Tibial nerve (tissue), 4 donors: ENCODE measurements around the gene QSER1. TPM values are rescaled to one million over a fixed set of nuclear protein-coding genes. Genes with fewer than 3 reads are reported as not detected.
A peak's percentile ranks its signal among the peaks of the same experiment; 100 is the strongest.

Experiments used
- DNase-seq, 2 donors: peaks; one replicate each; pipeline ENCODE4 v3.0.0-alpha.2; 2019; ENCODE audit warnings: low spot score in 2 of 2
- H3K27ac ChIP-seq, 4 donors: fragments of 200-600 bp; sonication (generic) in 3 of 4; one replicate each; pipeline ENCODE4 v1.5.1; 2017 to 2019; ENCODE audit warnings: mild to moderate bottlenecking in 1 of 4
- H3K27me3 ChIP-seq, 2 donors: fragments of 200-600 bp; sonication (generic) in 1 of 2; one replicate each; pipeline versions ENCODE4 v1.5.1 to v1.6.0; 2017 to 2019
- H3K36me3 ChIP-seq, 3 donors: fragments of 200-600 bp; sonication (generic); one replicate each; pipeline ENCODE4 v1.5.1; 2018 to 2019
- H3K4me1 ChIP-seq, 4 donors: fragments of 200-600 bp; sonication (generic) in 3 of 4; one replicate each; pipeline ENCODE4 v1.5.1; 2017 to 2019
- H3K4me3 ChIP-seq, 4 donors: fragments of 200-600 bp; sonication (generic) in 3 of 4; one replicate each; pipeline ENCODE4 v1.5.1; 2017 to 2019; ENCODE audit warnings: mild to moderate bottlenecking in 1 of 4, moderate library complexity in 1 of 4
- H3K9me3 ChIP-seq, 4 donors: fragments of 200-600 bp; sonication (generic) in 3 of 4; one replicate each; pipeline ENCODE4 v1.5.1; 2017 to 2019
- EP300 ChIP-seq, 2 donors: sonication (generic); formaldehyde crosslinking; IDR thresholded peaks; one replicate each; pipeline ENCODE4 v1.6.1; 2017; ENCODE audit warnings: antibody characterized with exemption in 2 of 2, mild to moderate bottlenecking in 1 of 2
- POLR2A ChIP-seq, 2 donors: fragments of 450-650 bp; IDR thresholded peaks; one replicate each; pipeline ENCODE4 v1.6.1; 2017; ENCODE audit warnings: antibody characterized with exemption in 2 of 2, mild to moderate bottlenecking in 2 of 2, moderate library complexity in 2 of 2
- WGBS, 2 donors: methylation state at CpG; one replicate each; pipeline ENCODE4 v1.1.5; 2018; 5-methylcytosine and 5-hydroxymethylcytosine counted together
- total RNA-seq, 4 donors: library from RNA; depleted of rRNA; stranded (reverse); fragments of >200 nt; gene quantifications; one replicate each; pipeline ENCODE4 v1.1.0, GENCODE V29; 2016
- TF ChIP-seq, protein P1 (sequence below), 5 experiments: fragments of 200-600 bp in 3 of 5; fragments of 450-650 bp in 2 of 5; sonication (generic) in 3 of 5; IDR thresholded peaks; one replicate each; pipeline ENCODE4 v1.5.1; 2016 to 2019; ENCODE audit warnings: antibody characterized with exemption in 5 of 5, mild to moderate bottlenecking in 3 of 5, moderate library complexity in 2 of 5

QSER1 gene
- total RNA-seq, result 10 to 100 TPM; 35.1 to 45.4 (median 36.2) TPM

DNA sequence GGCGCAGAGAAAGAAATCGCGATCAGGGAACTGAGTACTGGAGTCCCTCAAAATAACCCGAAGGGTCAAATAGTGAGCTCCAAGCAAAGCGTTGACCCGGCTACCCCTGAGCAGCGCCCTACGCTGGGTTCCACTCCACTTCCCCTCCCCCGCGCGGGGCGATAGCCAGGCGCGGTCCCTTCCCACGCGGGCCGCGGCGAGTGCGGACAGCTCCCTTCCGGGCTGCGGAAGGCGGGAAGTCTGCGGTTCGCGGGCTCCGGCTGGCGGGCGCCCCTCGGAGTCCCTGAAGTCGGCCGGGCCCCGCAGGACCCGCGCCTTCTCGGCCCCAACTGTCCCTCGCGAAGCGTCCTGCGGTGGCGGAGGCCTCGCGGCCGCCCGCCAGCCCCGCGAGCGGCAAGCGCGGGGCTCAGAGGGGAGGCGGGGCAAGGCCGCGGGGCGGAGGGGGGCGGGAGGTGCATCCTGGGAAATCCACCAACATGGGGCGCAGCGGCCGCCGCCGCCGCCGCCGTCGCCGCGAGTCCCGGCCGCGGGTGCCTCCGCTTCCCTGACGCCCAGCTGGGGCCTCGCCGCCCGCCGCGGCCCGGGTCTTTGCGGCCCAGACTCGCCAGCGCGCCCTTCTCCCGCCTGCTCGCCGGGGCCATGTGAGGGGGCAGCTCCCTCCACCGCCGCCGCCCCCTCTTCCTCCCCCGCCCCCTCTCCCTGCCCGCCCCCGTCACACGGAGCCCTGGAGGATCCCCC lies at the start of gene QSER1:
Gene QSER1, plus strand, starts transcription at position 457 of the 738 bp plus-strand sequence. CDS start 315 bp downstream, outside the sequence.
- TF ChIP-seq POLR2A (IDR thresholded peaks at IDR 0.05) (peak; percentile 58 to 79), EP300 (IDR thresholded peaks at IDR 0.05) (peak in 1 of 2 donors; percentile 70)
- TF ChIP-seq, protein P1, sequence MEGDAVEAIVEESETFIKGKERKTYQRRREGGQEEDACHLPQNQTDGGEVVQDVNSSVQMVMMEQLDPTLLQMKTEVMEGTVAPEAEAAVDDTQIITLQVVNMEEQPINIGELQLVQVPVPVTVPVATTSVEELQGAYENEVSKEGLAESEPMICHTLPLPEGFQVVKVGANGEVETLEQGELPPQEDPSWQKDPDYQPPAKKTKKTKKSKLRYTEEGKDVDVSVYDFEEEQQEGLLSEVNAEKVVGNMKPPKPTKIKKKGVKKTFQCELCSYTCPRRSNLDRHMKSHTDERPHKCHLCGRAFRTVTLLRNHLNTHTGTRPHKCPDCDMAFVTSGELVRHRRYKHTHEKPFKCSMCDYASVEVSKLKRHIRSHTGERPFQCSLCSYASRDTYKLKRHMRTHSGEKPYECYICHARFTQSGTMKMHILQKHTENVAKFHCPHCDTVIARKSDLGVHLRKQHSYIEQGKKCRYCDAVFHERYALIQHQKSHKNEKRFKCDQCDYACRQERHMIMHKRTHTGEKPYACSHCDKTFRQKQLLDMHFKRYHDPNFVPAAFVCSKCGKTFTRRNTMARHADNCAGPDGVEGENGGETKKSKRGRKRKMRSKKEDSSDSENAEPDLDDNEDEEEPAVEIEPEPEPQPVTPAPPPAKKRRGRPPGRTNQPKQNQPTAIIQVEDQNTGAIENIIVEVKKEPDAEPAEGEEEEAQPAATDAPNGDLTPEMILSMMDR (IDR thresholded peaks at IDR 0.05), result peak in 2 of 5 experiments; percentile 37 to 43
- peak; percentile 45 to 50 for DNase-seq
- Histone ChIP-seq H3K4me3 (peak within 1 kb of the TSS; percentile 85 to 99 (median 91)), H3K27me3 (no peaks in the 10 kb centered on the region), H3K9me3 (no peaks in the 10 kb centered on the region), H3K4me1 (peaks cover 0 to 35% (median 9%) of the 10 kb centered on the region in 4 donors), H3K36me3 (no peaks in the 10 kb centered on the region), H3K27ac (peak within 1 kb of the TSS; percentile 88 to 97 (median 96))
- 0% methylated on average over 17 to 46 of the region's 91 CpGs for WGBS, 2 donors

DNA sequence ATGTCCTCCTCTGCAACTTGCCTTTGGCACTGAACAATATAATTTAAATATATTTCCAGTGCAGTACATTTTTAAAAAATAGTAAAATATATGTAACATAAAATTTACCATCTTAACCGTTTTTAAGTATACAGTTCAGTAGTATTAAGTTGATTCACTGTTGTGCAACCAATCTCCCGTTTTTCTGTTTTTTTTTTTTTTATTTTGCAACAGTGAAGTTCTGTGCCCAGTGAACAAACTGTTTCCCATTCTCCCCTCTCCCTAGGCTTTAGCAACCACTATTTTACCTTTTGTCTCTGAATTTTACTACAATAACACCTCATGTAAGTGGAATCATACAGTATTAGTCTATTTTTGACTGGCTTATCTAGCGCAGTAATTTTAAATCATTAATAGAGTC lies 49.1 kb upstream of the QSER1 start:
- H3K4me1 ChIP-seq, result no peaks in the 10 kb centered on the region
- peaks cover 0 to 11% (median 0%) of the 10 kb centered on the region in 3 donors for H3K36me3 ChIP-seq
- no peaks in the 10 kb centered on the region for H3K9me3 ChIP-seq
- no peak for DNase-seq
- H3K4me3 ChIP-seq, result no peak overlapping the region
- 75 to 76% methylated on average over 3 of the region's 3 CpGs for WGBS, 2 donors
- no peaks in the 10 kb centered on the region for H3K27me3 ChIP-seq
- H3K27ac ChIP-seq, result no peak overlapping the region
- TF ChIP-seq, protein P1 (IDR thresholded peaks at IDR 0.05), result no peak

DNA sequence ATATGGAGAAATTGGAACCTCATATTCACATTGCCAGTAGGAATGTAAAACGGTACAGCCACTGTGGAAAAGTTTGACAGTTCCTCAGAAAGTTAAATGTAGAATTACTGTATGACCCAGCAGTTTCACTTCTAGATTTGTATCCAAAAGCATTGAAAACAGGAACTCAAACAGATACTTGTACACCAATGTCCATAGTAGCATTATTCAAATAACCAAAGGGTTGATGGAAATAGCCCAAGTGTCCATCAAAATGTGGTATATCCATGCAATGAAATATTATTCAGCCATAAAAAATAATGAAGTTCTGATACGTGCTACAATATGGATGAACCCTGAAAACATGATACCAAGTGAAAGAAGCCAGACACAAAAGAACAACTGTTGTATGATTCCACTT lies 45.1 kb upstream of the QSER1 start:
- Histone ChIP-seq H3K27ac (no peak overlapping the region), H3K9me3 (no peaks in the 10 kb centered on the region), H3K36me3 (peaks cover 0 to 11% (median 0%) of the 10 kb centered on the region in 3 donors), H3K4me3 (no peak overlapping the region), H3K4me1 (no peaks in the 10 kb centered on the region), H3K27me3 (no peaks in the 10 kb centered on the region)
- TF ChIP-seq POLR2A (IDR thresholded peaks at IDR 0.05) (no peak), EP300 (IDR thresholded peaks at IDR 0.05) (no peak)
- TF ChIP-seq, protein P1 (IDR thresholded peaks at IDR 0.05), result no peak
- WGBS, 2 donors, result 82 to 87% methylated on average over 2 of the region's 2 CpGs
- DNase-seq, result no peak

DNA sequence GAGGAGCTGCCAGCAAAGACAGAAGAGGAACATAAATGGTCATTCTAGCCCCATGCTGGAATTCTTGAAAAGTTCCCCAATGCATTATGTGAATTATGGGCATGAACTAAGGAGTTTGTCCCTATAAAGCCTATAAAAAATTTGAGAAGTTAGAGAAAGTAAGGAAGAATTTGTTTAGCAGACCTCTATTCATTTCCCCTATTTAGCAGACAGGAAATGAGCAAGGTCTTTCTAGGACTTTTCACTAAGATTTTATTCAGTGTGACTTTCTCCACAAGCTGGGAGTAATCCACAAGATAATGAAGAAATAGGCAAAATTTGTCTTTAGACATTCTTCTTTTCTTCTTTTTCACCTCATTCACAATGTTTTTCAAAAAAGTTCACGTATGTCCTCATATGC lies 42.9 kb upstream of the QSER1 start:
- H3K27ac ChIP-seq, result no peak overlapping the region
- 74 to 87% methylated on average over 1 of the region's 1 CpG for WGBS, 2 donors
- no peaks in the 10 kb centered on the region for H3K4me1 ChIP-seq
- no peaks in the 10 kb centered on the region for H3K9me3 ChIP-seq
- H3K36me3 ChIP-seq, result peaks cover 0 to 24% (median 0%) of the 10 kb centered on the region in 3 donors
- no peaks in the 10 kb centered on the region for H3K27me3 ChIP-seq
- DNase-seq, result no peak
- TF ChIP-seq, protein P1 (IDR thresholded peaks at IDR 0.05), result no peak
- TF ChIP-seq POLR2A (IDR thresholded peaks at IDR 0.05) (no peak), EP300 (IDR thresholded peaks at IDR 0.05) (no peak)
- no peak overlapping the region for H3K4me3 ChIP-seq

DNA sequence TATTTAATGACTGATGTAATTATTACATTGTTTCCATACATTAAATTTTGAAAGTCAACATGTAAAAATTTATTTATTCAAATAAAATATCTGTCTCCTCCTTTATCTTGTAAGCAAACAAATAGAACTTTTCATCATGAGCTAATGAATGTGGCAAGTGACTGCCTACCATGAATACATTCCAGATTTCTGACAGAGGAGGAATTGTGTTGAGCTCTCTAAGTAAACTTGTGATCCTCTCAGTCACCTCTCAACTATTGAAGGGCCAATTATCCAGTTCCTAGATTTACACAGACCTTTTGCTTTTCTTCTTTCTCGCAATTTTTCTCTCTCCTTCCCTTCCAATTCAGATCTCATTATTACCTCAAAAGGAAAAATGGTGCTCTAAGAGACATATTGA lies 41.4 kb upstream of the QSER1 start:
- Histone ChIP-seq H3K27ac (no peak overlapping the region), H3K27me3 (no peaks in the 10 kb centered on the region), H3K4me1 (no peaks in the 10 kb centered on the region), H3K4me3 (no peak overlapping the region), H3K9me3 (no peaks in the 10 kb centered on the region), H3K36me3 (peaks cover 0 to 24% (median 0%) of the 10 kb centered on the region in 3 donors)
- TF ChIP-seq, protein P1 (IDR thresholded peaks at IDR 0.05), result no peak
- TF ChIP-seq POLR2A (IDR thresholded peaks at IDR 0.05) (no peak), EP300 (IDR thresholded peaks at IDR 0.05) (no peak)
- WGBS, 2 donors, result 30 to 48% methylated on average over 1 of the region's 1 CpG
- DNase-seq, result no peak
